K562 (cell line): Measurements from ENCODE around the gene SPATA31C2. TPM values are rescaled to one million over a fixed set of nuclear protein-coding genes. Genes with fewer than 3 reads are reported as not detected.
A peak's percentile ranks its signal among the peaks of the same experiment; 100 is the strongest.

Experiments
- EHMT2 ChIP-seq: fragments of 450-650 bp; IDR thresholded peaks from 2 replicates; pipeline ENCODE4 v1.6.1; 2018; ENCODE audit warnings: antibody characterized with exemption
- HIVEP1 ChIP-seq: fragments of 250-450 bp; sonication (Bioruptor Pico); IDR thresholded peaks from 2 replicates; pipeline ENCODE4 v1.4.0; 2020; ENCODE audit warnings: mild to moderate bottlenecking
- KLF16 ChIP-seq: IDR thresholded peaks from 2 replicates; pipeline ENCODE4 v1.6.1; 2016; ENCODE audit warnings: antibody characterized with exemption
- MAFG ChIP-seq: fragments of 450-650 bp; conservative IDR thresholded peaks from 2 replicates; pipeline ENCODE4 v1.6.1; 2016; ENCODE audit warnings: missing genetic modification characterization, missing compliant biosample characterization
- NFXL1 ChIP-seq: fragments of 450-650 bp; formaldehyde crosslinking; IDR thresholded peaks from 2 replicates; pipeline ENCODE4 v1.4.0; 2021; ENCODE audit warnings: mild to moderate bottlenecking
- PCBP1 ChIP-seq: fragments of 200-400 bp; formaldehyde crosslinking; IDR thresholded peaks from 2 replicates; pipeline ENCODE4 v1.6.1; 2018; ENCODE audit warnings: mild to moderate bottlenecking, low read depth, low read length; ENCODE audit not compliant: poor library complexity, severe bottlenecking
- PTRF ChIP-seq: fragments of 450-650 bp; IDR thresholded peaks from 2 replicates; pipeline ENCODE4 v1.6.1; 2016; ENCODE audit warnings: mild to moderate bottlenecking, missing genetic modification characterization, missing compliant biosample characterization
- RFX5 ChIP-seq: IDR thresholded peaks from 2 replicates; pipeline ENCODE4 v1.6.1; 2011; ENCODE audit warnings: low read depth, mild to moderate bottlenecking, improper control_type of control experiment, low read length
- SIN3B ChIP-seq: fragments of 450-650 bp; IDR thresholded peaks from 2 replicates; pipeline ENCODE4 v1.6.1; 2017; ENCODE audit warnings: low read depth, mild to moderate bottlenecking, moderate library complexity
- SNIP1 ChIP-seq: fragments of 450-650 bp; IDR thresholded peaks from 2 replicates; pipeline ENCODE4 v1.7.1; 2017; ENCODE audit warnings: low read depth, mild to moderate bottlenecking
- SUPT5H ChIP-seq: fragments of 450-650 bp; IDR thresholded peaks from 2 replicates; pipeline ENCODE4 v1.6.1; 2016
- TEAD2 ChIP-seq: fragments of 450-650 bp; IDR thresholded peaks from 2 replicates; pipeline ENCODE4 v1.6.1; 2016; ENCODE audit warnings: missing genetic modification characterization, control low read depth, missing compliant biosample characterization
- ZNF507 ChIP-seq: conservative IDR thresholded peaks from 2 replicates; pipeline ENCODE4 v1.6.1; 2017; ENCODE audit warnings: missing genetic modification characterization, missing compliant biosample characterization
- polyA plus RNA-seq, 8 experiments: library from polyadenylated mRNA; depleted of rRNA in 4 of 8; stranded (reverse) in 5 of 8; unstranded in 3 of 8; fragments of >200 nt; fragmentation: Nextera tagmentation in 2 of 8; fragmentation: Illumina TruSeq in 1 of 8; extraction: Ambion mirVana in 2 of 8; extraction: Trizol in 1 of 8; gene quantifications; 2 replicates each; pipeline versions ENCODE4 v1.2.1 to v1.2.3, GENCODE V29; 2011 to 2014; ENCODE audit warnings: inconsistent platforms in 1 of 8, missing spikeins in 1 of 8
- total RNA-seq, 7 experiments: library from RNA; depleted of rRNA in 6 of 7; stranded (reverse); fragments of >200 nt in 6 of 7; fragmentation: Illumina TruSeq in 2 of 7; extraction: Trizol in 2 of 7; gene quantifications; 2 replicates each; pipeline versions ENCODE4 v1.2.1 to v1.2.3, GENCODE V29; 2011 to 2021; ENCODE audit warnings: low replicate concordance in 1 of 7
- TF ChIP-seq, protein P1 (sequence below), 2 experiments: fragments of 450-650 bp; formaldehyde crosslinking in 1 of 2; IDR thresholded peaks; 2 replicates each; pipeline versions ENCODE4 v1.4.0 to v1.6.1; 2014 to 2020; ENCODE audit warnings: mild to moderate bottlenecking in 2 of 2, borderline replicate concordance in 1 of 2, low read depth in 1 of 2
- TF ChIP-seq, protein P2 (sequence below): fragments of 200-800 bp; sonication (Bioruptor generic); IDR thresholded peaks from 2 replicates; pipeline ENCODE4 v1.6.1; 2017; ENCODE audit warnings: missing genetic modification characterization, missing compliant biosample characterization
- TF ChIP-seq, protein P3 (sequence below): fragments of 250-450 bp; sonication (Bioruptor Pico); IDR thresholded peaks from 2 replicates; pipeline ENCODE4 v1.5.0; 2020; ENCODE audit warnings: mild to moderate bottlenecking

Gene SPATA31C2
- total and polyA plus RNA-seq, 9 of the 15 experiments (the other 6 are each of a cell fraction or from before 2014, with no cell fraction given): 0.04 to 0.27 (median 0.16) TPM

DNA sequence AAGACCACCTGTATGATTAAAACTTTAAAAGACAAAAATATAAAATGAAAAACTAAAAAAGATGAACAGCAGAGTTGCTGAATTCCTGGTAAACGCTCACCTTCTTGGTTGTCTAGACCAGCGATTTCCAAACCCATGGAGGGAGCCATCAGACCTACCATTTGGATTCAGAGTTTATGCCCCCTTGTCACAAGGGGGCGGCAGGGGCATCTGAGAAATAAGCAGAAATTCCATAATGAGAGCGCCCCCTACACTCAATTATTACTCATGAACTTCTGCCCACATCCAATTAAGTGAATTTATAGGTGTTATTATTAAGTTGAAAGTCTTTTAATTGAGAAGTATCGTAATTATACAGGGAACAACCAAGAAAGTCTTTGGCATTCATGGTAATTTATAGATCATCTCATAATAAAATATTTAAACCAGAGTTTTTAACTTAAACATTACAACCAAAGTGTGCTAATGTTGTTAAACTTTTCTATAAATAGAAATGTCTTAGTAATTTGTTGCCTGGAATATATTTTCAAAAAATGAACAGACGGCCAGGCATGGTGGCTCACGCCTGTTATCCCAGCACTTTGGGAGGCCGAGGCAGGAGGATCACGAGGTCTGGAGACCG, 35.2 kb upstream of the SPATA31C2 start (continued):
- TF ChIP-seq ZNF507 (no peak), MAFG (tag) (no peak), SUPT5H (no peak), HIVEP1 (CRISPR knock-in tag) (no peak), SIN3B (no peak), EHMT2 (peak; percentile 41; the same call in 1 of the 2 replicates), TEAD2 (tag) (0 out of 2 replicates have a peak, but pooled peaks have one; percentile 23), PCBP1 (no peak), NFXL1 (CRISPR knock-in tag) (no peak), RFX5 (no peak), PTRF (no peak), KLF16 (peak; percentile 28; the same call in 1 of the 2 replicates), SNIP1 (no peak)
- TF ChIP-seq, protein P1, sequence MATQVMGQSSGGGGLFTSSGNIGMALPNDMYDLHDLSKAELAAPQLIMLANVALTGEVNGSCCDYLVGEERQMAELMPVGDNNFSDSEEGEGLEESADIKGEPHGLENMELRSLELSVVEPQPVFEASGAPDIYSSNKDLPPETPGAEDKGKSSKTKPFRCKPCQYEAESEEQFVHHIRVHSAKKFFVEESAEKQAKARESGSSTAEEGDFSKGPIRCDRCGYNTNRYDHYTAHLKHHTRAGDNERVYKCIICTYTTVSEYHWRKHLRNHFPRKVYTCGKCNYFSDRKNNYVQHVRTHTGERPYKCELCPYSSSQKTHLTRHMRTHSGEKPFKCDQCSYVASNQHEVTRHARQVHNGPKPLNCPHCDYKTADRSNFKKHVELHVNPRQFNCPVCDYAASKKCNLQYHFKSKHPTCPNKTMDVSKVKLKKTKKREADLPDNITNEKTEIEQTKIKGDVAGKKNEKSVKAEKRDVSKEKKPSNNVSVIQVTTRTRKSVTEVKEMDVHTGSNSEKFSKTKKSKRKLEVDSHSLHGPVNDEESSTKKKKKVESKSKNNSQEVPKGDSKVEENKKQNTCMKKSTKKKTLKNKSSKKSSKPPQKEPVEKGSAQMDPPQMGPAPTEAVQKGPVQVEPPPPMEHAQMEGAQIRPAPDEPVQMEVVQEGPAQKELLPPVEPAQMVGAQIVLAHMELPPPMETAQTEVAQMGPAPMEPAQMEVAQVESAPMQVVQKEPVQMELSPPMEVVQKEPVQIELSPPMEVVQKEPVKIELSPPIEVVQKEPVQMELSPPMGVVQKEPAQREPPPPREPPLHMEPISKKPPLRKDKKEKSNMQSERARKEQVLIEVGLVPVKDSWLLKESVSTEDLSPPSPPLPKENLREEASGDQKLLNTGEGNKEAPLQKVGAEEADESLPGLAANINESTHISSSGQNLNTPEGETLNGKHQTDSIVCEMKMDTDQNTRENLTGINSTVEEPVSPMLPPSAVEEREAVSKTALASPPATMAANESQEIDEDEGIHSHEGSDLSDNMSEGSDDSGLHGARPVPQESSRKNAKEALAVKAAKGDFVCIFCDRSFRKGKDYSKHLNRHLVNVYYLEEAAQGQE (IDR thresholded peaks at IDR 0.05; ENCODE audit: borderline replicate concordance): peak; percentile 67; the same call in 1 of the 2 replicates
- TF ChIP-seq, protein P1 (CRISPR knock-in tag; IDR thresholded peaks at IDR 0.05; ENCODE audit: low read depth): no peak
- TF ChIP-seq, protein P2, sequence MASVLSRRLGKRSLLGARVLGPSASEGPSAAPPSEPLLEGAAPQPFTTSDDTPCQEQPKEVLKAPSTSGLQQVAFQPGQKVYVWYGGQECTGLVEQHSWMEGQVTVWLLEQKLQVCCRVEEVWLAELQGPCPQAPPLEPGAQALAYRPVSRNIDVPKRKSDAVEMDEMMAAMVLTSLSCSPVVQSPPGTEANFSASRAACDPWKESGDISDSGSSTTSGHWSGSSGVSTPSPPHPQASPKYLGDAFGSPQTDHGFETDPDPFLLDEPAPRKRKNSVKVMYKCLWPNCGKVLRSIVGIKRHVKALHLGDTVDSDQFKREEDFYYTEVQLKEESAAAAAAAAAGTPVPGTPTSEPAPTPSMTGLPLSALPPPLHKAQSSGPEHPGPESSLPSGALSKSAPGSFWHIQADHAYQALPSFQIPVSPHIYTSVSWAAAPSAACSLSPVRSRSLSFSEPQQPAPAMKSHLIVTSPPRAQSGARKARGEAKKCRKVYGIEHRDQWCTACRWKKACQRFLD (CRISPR knock-in tag): no peak
- TF ChIP-seq, protein P3, sequence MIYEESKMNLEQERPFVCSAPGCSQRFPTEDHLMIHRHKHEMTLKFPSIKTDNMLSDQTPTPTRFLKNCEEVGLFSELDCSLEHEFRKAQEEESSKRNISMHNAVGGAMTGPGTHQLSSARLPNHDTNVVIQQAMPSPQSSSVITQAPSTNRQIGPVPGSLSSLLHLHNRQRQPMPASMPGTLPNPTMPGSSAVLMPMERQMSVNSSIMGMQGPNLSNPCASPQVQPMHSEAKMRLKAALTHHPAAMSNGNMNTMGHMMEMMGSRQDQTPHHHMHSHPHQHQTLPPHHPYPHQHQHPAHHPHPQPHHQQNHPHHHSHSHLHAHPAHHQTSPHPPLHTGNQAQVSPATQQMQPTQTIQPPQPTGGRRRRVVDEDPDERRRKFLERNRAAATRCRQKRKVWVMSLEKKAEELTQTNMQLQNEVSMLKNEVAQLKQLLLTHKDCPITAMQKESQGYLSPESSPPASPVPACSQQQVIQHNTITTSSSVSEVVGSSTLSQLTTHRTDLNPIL (CRISPR knock-in tag): no peak
